Smooth muscle cell (in vitro differentiated cells): ENCODE measurements around the gene DOCK4. TPM values are rescaled to one million over a fixed set of nuclear protein-coding genes. Genes with fewer than 3 reads are reported as not detected.

Source experiments
- DNase-seq: peaks from one replicate; lab custom pipeline; 2025; ENCODE audit not compliant: unreplicated experiment; lab: John Stamatoyannopoulos, UW
- H2AFZ ChIP-seq: fragments of 200-600 bp; sonication (generic); 2 replicates; pipeline ENCODE4 v1.6.0; 2016; ENCODE audit warnings: antibody characterized with exemption, low read depth, mild to moderate bottlenecking
- H3F3A ChIP-seq: fragments of 200-600 bp; sonication (generic); 2 replicates; pipeline ENCODE4 v1.6.0; 2017; ENCODE audit warnings: antibody characterized with exemption, low read depth
- H3K27ac ChIP-seq: fragments of 200-600 bp; sonication (generic); 2 replicates; pipeline ENCODE4 v1.5.1; 2016; ENCODE audit warnings: low read depth, mild to moderate bottlenecking
- H3K27me3 ChIP-seq: fragments of 200-600 bp; sonication (generic); 2 replicates; pipeline ENCODE4 v1.6.1; 2016; ENCODE audit warnings: low read depth, mild to moderate bottlenecking
- H3K36me3 ChIP-seq: fragments of 200-600 bp; sonication (generic); 2 replicates; pipeline ENCODE4 v1.5.1; 2016; ENCODE audit warnings: low read depth
- H3K4me1 ChIP-seq: fragments of 200-600 bp; sonication (generic); 2 replicates; pipeline ENCODE4 v1.5.1; 2016; ENCODE audit warnings: low read depth
- H3K4me2 ChIP-seq: fragments of 200-600 bp; sonication (generic); 2 replicates; pipeline ENCODE4 v1.6.0; 2016; ENCODE audit warnings: mild to moderate bottlenecking
- H3K4me3 ChIP-seq: fragments of 200-600 bp; sonication (generic); 2 replicates; pipeline ENCODE4 v1.5.1; 2016; ENCODE audit warnings: mild to moderate bottlenecking
- H3K79me2 ChIP-seq: fragments of 200-600 bp; sonication (generic); 2 replicates; pipeline ENCODE4 v1.6.0; 2016; ENCODE audit warnings: low read depth, mild to moderate bottlenecking
- H3K9ac ChIP-seq: fragments of 200-600 bp; sonication (generic); 2 replicates; pipeline ENCODE4 v1.6.0; 2016; ENCODE audit warnings: low read depth
- H3K9me3 ChIP-seq: fragments of 200-600 bp; sonication (generic); replicated peaks from 2 replicates; pipeline ENCODE4 v1.5.1; 2016; ENCODE audit warnings: low read depth
- H4K20me1 ChIP-seq: fragments of 200-600 bp; sonication (generic); 2 replicates; pipeline ENCODE4 v1.6.0; 2016; ENCODE audit warnings: low read depth
- CTCF ChIP-seq: fragments of 200-600 bp; sonication (generic); IDR thresholded peaks from 2 replicates; pipeline ENCODE4 v1.5.1; 2017; ENCODE audit warnings: borderline replicate concordance, mild to moderate bottlenecking, antibody characterized with exemption; ENCODE audit not compliant: insufficient read depth, poor library complexity, severe bottlenecking
- WGBS: methylation state at CpG from one replicate; pipeline ENCODE4 v1.1.7; 2016; ENCODE audit warnings: low lambda C conversion rate; 5-methylcytosine and 5-hydroxymethylcytosine counted together
- polyA plus RNA-seq: library from polyadenylated mRNA; unstranded; fragments of >200 nt; fragmentation: Nextera tagmentation; extraction: Ambion mirVana; gene quantifications from 2 replicates; pipeline ENCODE4 v1.2.1, GENCODE V29; 2016
- total RNA-seq: library from RNA; depleted of rRNA; stranded (reverse); fragments of >200 nt; gene quantifications from 2 replicates; pipeline ENCODE4 v1.2.3, GENCODE V29; 2014

Gene DOCK4
- total and polyA plus RNA-seq, 2 experiments from 2014 or later: 7.4 to 20.5 TPM

GRCh38 chr7:111835066-111835465 lies 371.1 kb downstream of the DOCK4 start:
- no peaks in the 10 kb centered on the region for H3K9me3 ChIP-seq
- H3K4me3 ChIP-seq: no peak overlapping the region
- H3K9ac ChIP-seq: no peak overlapping the region
- no peak overlapping the region for H3K4me2 ChIP-seq
- H3K79me2 ChIP-seq: no peaks in the 10 kb centered on the region
- no peak overlapping the region for H2AFZ ChIP-seq
- no peaks in the 10 kb centered on the region for H4K20me1 ChIP-seq
- no peaks in the 10 kb centered on the region for H3F3A ChIP-seq
- no peak for DNase-seq
- peak overlapping the region; percentile 19 for H3K27ac ChIP-seq
- no peaks in the 10 kb centered on the region for H3K27me3 ChIP-seq
- no peaks in the 10 kb centered on the region for H3K4me1 ChIP-seq
- no peak for TF ChIP-seq CTCF
- H3K36me3 ChIP-seq: no peaks in the 10 kb centered on the region

- H3K9ac ChIP-seq: no peak overlapping the region
- no peaks in the 10 kb centered on the region for H3K27me3 ChIP-seq
- no peak overlapping the region for H3K4me3 ChIP-seq
- DNase-seq: no peak
- no peaks in the 10 kb centered on the region for H3K4me1 ChIP-seq
- 89% methylated on average over 2 of the region's 2 CpGs for WGBS
- H3K4me2 ChIP-seq: no peak overlapping the region
- H3K9me3 ChIP-seq: no peaks in the 10 kb centered on the region
- H4K20me1 ChIP-seq: no peaks in the 10 kb centered on the region
- H3K79me2 ChIP-seq: no peaks in the 10 kb centered on the region
- no peak overlapping the region for H3K27ac ChIP-seq
- TF ChIP-seq CTCF: no peak
- H3F3A ChIP-seq: no peaks in the 10 kb centered on the region
- no peak overlapping the region for H2AFZ ChIP-seq
- no peaks in the 10 kb centered on the region for H3K36me3 ChIP-seq
Measured at GRCh38 chr7:111834367-111834766, 371.8 kb downstream of the DOCK4 start.

- no peak overlapping the region for H3K4me3 ChIP-seq
- no peaks in the 10 kb centered on the region for H3K4me1 ChIP-seq
- no peaks in the 10 kb centered on the region for H3F3A ChIP-seq
- no peak for TF ChIP-seq CTCF
- H3K79me2 ChIP-seq: no peaks in the 10 kb centered on the region
- no peak for DNase-seq
- no peak overlapping the region for H3K4me2 ChIP-seq
- no peak overlapping the region for H2AFZ ChIP-seq
- no peak overlapping the region for H3K27ac ChIP-seq
- no peaks in the 10 kb centered on the region for H4K20me1 ChIP-seq
- H3K36me3 ChIP-seq: no peaks in the 10 kb centered on the region
- no peaks in the 10 kb centered on the region for H3K27me3 ChIP-seq
- no peak overlapping the region for H3K9ac ChIP-seq
- H3K9me3 ChIP-seq: no peaks in the 10 kb centered on the region
Measured at GRCh38 chr7:111833466-111833865, 372.7 kb downstream of the DOCK4 start.

- Histone ChIP-seq H3F3A (no peaks in the 10 kb centered on the region), H4K20me1 (no peaks in the 10 kb centered on the region), H3K9me3 (no peaks in the 10 kb centered on the region), H3K4me2 (no peak overlapping the region), H3K27ac (no peak overlapping the region), H2AFZ (no peak overlapping the region), H3K36me3 (no peaks in the 10 kb centered on the region), H3K27me3 (no peaks in the 10 kb centered on the region), H3K4me3 (no peak overlapping the region), H3K4me1 (no peaks in the 10 kb centered on the region), H3K9ac (no peak overlapping the region), H3K79me2 (no peaks in the 10 kb centered on the region)
- WGBS: 96% methylated on average over 5 of the region's 5 CpGs
- no peak for DNase-seq
- no peak for TF ChIP-seq CTCF
Measured at GRCh38 chr7:111832174-111832573, 374.0 kb downstream of the DOCK4 start.
